H9 (cell line): ENCODE data around the gene DCAF5. TPM values are rescaled to one million over a fixed set of nuclear protein-coding genes. Genes with fewer than 3 reads are reported as not detected.

ENCODE experiments used
- DNase-seq: peaks from one replicate; pipeline ENCODE4 v3.0.0-alpha.2; 2017
- H2AFZ ChIP-seq: one replicate; pipeline ENCODE4 v1.6.1; 2013; ENCODE audit warnings: mild to moderate bottlenecking, low read length, control low read depth, moderate library complexity
- H2AK5ac ChIP-seq: 2 replicates; pipeline ENCODE4 v1.6.1; 2013; ENCODE audit warnings: low read length, control low read depth, mixed read lengths; ENCODE audit not compliant: insufficient read length
- H2BK120ac ChIP-seq: one replicate; pipeline ENCODE4 v1.6.1; 2013; ENCODE audit warnings: low read depth, mild to moderate bottlenecking, low read length, control low read depth, inconsistent platforms; ENCODE audit not compliant: poor library complexity, severe bottlenecking
- H2BK12ac ChIP-seq: 2 replicates; pipeline ENCODE4 v1.6.1; 2013; ENCODE audit warnings: low read length, control low read depth, mixed read lengths, low read depth; ENCODE audit not compliant: insufficient read length
- H2BK15ac ChIP-seq: 2 replicates; pipeline ENCODE4 v1.6.1; 2013; ENCODE audit warnings: low read depth, low read length, control low read depth
- H2BK20ac ChIP-seq: one replicate; pipeline ENCODE4 v1.6.1; 2013; ENCODE audit warnings: low read depth, mild to moderate bottlenecking, low read length, control low read depth, inconsistent platforms; ENCODE audit not compliant: poor library complexity, severe bottlenecking
- H2BK5ac ChIP-seq: 2 replicates; pipeline ENCODE4 v1.6.1; 2013; ENCODE audit warnings: low read length, control low read depth, mixed read lengths; ENCODE audit not compliant: insufficient read length
- H3K14ac ChIP-seq: 2 replicates; pipeline ENCODE4 v1.6.1; 2013; ENCODE audit warnings: low read length, control low read depth; ENCODE audit not compliant: insufficient read depth
- H3K18ac ChIP-seq: 2 replicates; pipeline ENCODE4 v1.6.1; 2013; ENCODE audit warnings: low read depth, mild to moderate bottlenecking, mixed read lengths, low read length, control low read depth; ENCODE audit not compliant: insufficient read length
- H3K23ac ChIP-seq: 2 replicates; pipeline ENCODE4 v1.6.1; 2013; ENCODE audit warnings: low read length, control low read depth, mixed read lengths, low read depth; ENCODE audit not compliant: insufficient read length
- H3K23me2 ChIP-seq: 2 replicates; pipeline ENCODE4 v1.6.1; 2013; ENCODE audit warnings: low read depth, mild to moderate bottlenecking, mixed read lengths, low read length, control low read depth; ENCODE audit not compliant: insufficient read length, poor library complexity, severe bottlenecking
- H3K27ac ChIP-seq: 2 replicates; pipeline ENCODE4 v1.5.1; 2013; ENCODE audit warnings: low read length, control low read depth, mixed read lengths, low read depth; ENCODE audit not compliant: insufficient read length
- H3K27me3 ChIP-seq: 2 replicates; pipeline ENCODE4 v1.6.1; 2013; ENCODE audit warnings: low read length, control low read depth, inconsistent platforms; ENCODE audit not compliant: insufficient read depth
- H3K4ac ChIP-seq: 2 replicates; pipeline ENCODE4 v1.6.1; 2013; ENCODE audit warnings: low read depth, mild to moderate bottlenecking, control low read depth, inconsistent platforms, low read length, moderate library complexity
- H3K4me1 ChIP-seq: 2 replicates; pipeline ENCODE4 v1.6.1; 2013; ENCODE audit warnings: low read length, control low read depth, inconsistent platforms; ENCODE audit not compliant: insufficient read depth
- H3K4me2 ChIP-seq: 2 replicates; pipeline ENCODE4 v1.6.1; 2013; ENCODE audit warnings: low read length, control low read depth, mixed read lengths; ENCODE audit not compliant: insufficient read length, insufficient read depth
- H3K56ac ChIP-seq: 2 replicates; pipeline ENCODE4 v1.6.1; 2013; ENCODE audit warnings: low read depth, mild to moderate bottlenecking, mixed read lengths, low read length, control low read depth; ENCODE audit not compliant: insufficient read length
- H3K79me1 ChIP-seq: 2 replicates; pipeline ENCODE4 v1.6.1; 2013; ENCODE audit warnings: low read depth, mild to moderate bottlenecking, moderate library complexity, low read length, control low read depth, inconsistent platforms; ENCODE audit not compliant: insufficient read depth, poor library complexity, severe bottlenecking
- H3K79me2 ChIP-seq: 2 replicates; pipeline ENCODE4 v1.6.1; 2013; ENCODE audit warnings: low read length, control low read depth, inconsistent platforms; ENCODE audit not compliant: insufficient read depth
- H3K9ac ChIP-seq: 2 replicates; pipeline ENCODE4 v1.6.1; 2013; ENCODE audit warnings: low read length, control low read depth, mixed read lengths; ENCODE audit not compliant: insufficient read length; ENCODE audit errors: extremely low read depth
- H3K9me3 ChIP-seq: one replicate; pipeline ENCODE4 v1.6.1; 2013; ENCODE audit warnings: low read depth, low read length, inconsistent platforms; ENCODE audit not compliant: control insufficient read depth
- H3T11ph ChIP-seq: one replicate; pipeline ENCODE4 v1.6.1; 2013; ENCODE audit warnings: mild to moderate bottlenecking, low read length, control low read depth, inconsistent platforms
- H4K20me1 ChIP-seq: one replicate; pipeline ENCODE4 v1.6.1; 2013; ENCODE audit not compliant: control insufficient read depth, insufficient read length, insufficient read depth
- H4K5ac ChIP-seq: 2 replicates; pipeline ENCODE4 v1.6.1; 2013; ENCODE audit warnings: low read depth, mild to moderate bottlenecking, mixed read lengths, low read length, control low read depth; ENCODE audit not compliant: insufficient read length
- H4K8ac ChIP-seq: replicated peaks from 2 replicates; pipeline ENCODE4 v1.6.1; 2013; ENCODE audit warnings: low read length, control low read depth, mixed read lengths, low read depth; ENCODE audit not compliant: insufficient read length
- H4K91ac ChIP-seq: 2 replicates; pipeline ENCODE4 v1.6.1; 2013; ENCODE audit warnings: low read depth, mild to moderate bottlenecking, moderate library complexity, mixed read lengths, low read length, control low read depth; ENCODE audit not compliant: insufficient read length
- H3K27ac Mint-ChIP-seq, 3 experiments: 2 replicates in 2 of 3; 3 replicates in 1 of 3; pipeline ENCODE4 v1.8.0; 2020 to 2021; ENCODE audit warnings: mixed read lengths in 3 of 3, mild to moderate bottlenecking in 1 of 3, moderate library complexity in 1 of 3
- H3K27me3 Mint-ChIP-seq: 2 replicates; pipeline ENCODE4 v1.8.0; 2021; ENCODE audit warnings: low read depth, mild to moderate bottlenecking, moderate library complexity, mixed read lengths
- H3K36me3 Mint-ChIP-seq, 3 experiments: 2 replicates in 2 of 3; 3 replicates in 1 of 3; pipeline ENCODE4 v1.8.0; 2020 to 2021; ENCODE audit warnings: low read depth in 3 of 3, mixed read lengths in 3 of 3; ENCODE audit not compliant: insufficient read depth in 1 of 3
- H3K4me1 Mint-ChIP-seq, 2 experiments: 2 replicates each; pipeline ENCODE4 v1.8.0; 2020; ENCODE audit warnings: mixed read lengths in 2 of 2
- H3K4me3 Mint-ChIP-seq, 2 experiments: 2 replicates in 1 of 2; 3 replicates in 1 of 2; pipeline ENCODE4 v1.8.0; 2020 to 2021; ENCODE audit warnings: mild to moderate bottlenecking in 2 of 2, mixed read lengths in 2 of 2, moderate library complexity in 1 of 2
- H3K9me3 Mint-ChIP-seq, 2 experiments: 2 replicates in 1 of 2; 3 replicates in 1 of 2; pipeline ENCODE4 v1.8.0; 2020; ENCODE audit warnings: mild to moderate bottlenecking in 2 of 2, mixed read lengths in 2 of 2, moderate library complexity in 1 of 2
- CTCF ChIP-seq: fragments of 200-600 bp; sonication (generic); conservative IDR thresholded peaks from 3 replicates; pipeline ENCODE4 v1.8.0; 2021; ENCODE audit warnings: antibody characterized with exemption, mild to moderate bottlenecking
- WGBS: extraction: QIAGEN DNeasy Blood & Tissue Kit; methylation state at CpG from one replicate; pipeline ENCODE4 v1.1.7; 2013; ENCODE audit warnings: missing lambda C conversion rate, low lambda C conversion rate, mixed read lengths; ENCODE audit not compliant: insufficient read length; ENCODE audit errors: extremely low coverage; 5-methylcytosine and 5-hydroxymethylcytosine counted together
- total RNA-seq: library from RNA; stranded (reverse); gene quantifications from 2 replicates; pipeline ENCODE4 v1.2.1, GENCODE V29; 2021

Gene DCAF5
- total RNA-seq, 1 experiment from 2014 or later, result 31.4 TPM

- Histone ChIP-seq H2BK20ac (no peak overlapping the region), H3K9me3 (no peaks in the 10 kb centered on the region), H3K4me1 (peaks cover 2% of the 10 kb centered on the region; the same call in 1 of the 2 replicates), H3K23me2 (no peaks in the 10 kb centered on the region), H3K23ac (no peak overlapping the region), H2AK5ac (no peak overlapping the region), H4K91ac (no peak overlapping the region), H2BK12ac (no peak overlapping the region), H3K56ac (no peak overlapping the region), H3K79me2 (no peaks in the 10 kb centered on the region), H3K18ac (no peak overlapping the region), H3K14ac (no peak overlapping the region), H3K4me2 (no peak overlapping the region), H4K8ac (no peak overlapping the region), H3K79me1 (no peaks in the 10 kb centered on the region), H4K20me1 (no peaks in the 10 kb centered on the region), H2BK15ac (no peak overlapping the region), H2AFZ (no peak overlapping the region), H3K27me3 (no peaks in the 10 kb centered on the region), H3K27ac (no peak overlapping the region), H3K9ac (no peak overlapping the region), H4K5ac (no peak overlapping the region), H2BK120ac (no peak overlapping the region), H3T11ph (no peak overlapping the region), H3K4ac (no peak overlapping the region), H2BK5ac (no peak overlapping the region)
- no peak overlapping the region for H3K4me3 Mint-ChIP-seq
- DNase-seq, result no peak
- no peaks in the 10 kb centered on the region for H3K9me3 Mint-ChIP-seq
- H3K27me3 Mint-ChIP-seq, result no peaks in the 10 kb centered on the region
- H3K4me1 Mint-ChIP-seq, result peaks cover 4 to 12% of the 10 kb centered on the region in 2 experiments; a peak in 2 of 4 replicates
- WGBS, result no CpG with 5 or more reads among the region's 6 CpGs
- no peak for TF ChIP-seq CTCF
- peaks cover 0 to 13% (median 11%) of the 10 kb centered on the region in 3 experiments; a peak in 4 of 7 replicates for H3K36me3 Mint-ChIP-seq
- no peak overlapping the region for H3K27ac Mint-ChIP-seq
Observed at GRCh38 chr14:69083181-69083580, 69.7 kb downstream of the DCAF5 start.
